Rectal smooth muscle tissue (tissue), 1 donor: ENCODE measurements around the gene GRIK3.

ENCODE experiments used
- H3K27ac ChIP-seq: one replicate; pipeline ENCODE4 v1.7.0; 2013; ENCODE audit warnings: low read depth, low read length, inconsistent platforms
- H3K27me3 ChIP-seq: one replicate; pipeline ENCODE4 v1.7.0; 2013; ENCODE audit warnings: low read length; ENCODE audit not compliant: control insufficient read depth, insufficient read depth
- H3K36me3 ChIP-seq: one replicate; pipeline ENCODE4 v1.7.0; 2013; ENCODE audit warnings: low read length; ENCODE audit not compliant: control insufficient read depth, insufficient read depth
- H3K4me1 ChIP-seq: one replicate; pipeline ENCODE4 v1.7.0; 2013; ENCODE audit warnings: low read length; ENCODE audit not compliant: control insufficient read depth, insufficient read depth
- H3K4me3 ChIP-seq: one replicate; pipeline ENCODE4 v1.7.0; 2013; ENCODE audit warnings: low read length
- H3K9ac ChIP-seq: one replicate; pipeline ENCODE4 v1.7.0; 2013; ENCODE audit warnings: low read length

The GRIK3 gene

DNA sequence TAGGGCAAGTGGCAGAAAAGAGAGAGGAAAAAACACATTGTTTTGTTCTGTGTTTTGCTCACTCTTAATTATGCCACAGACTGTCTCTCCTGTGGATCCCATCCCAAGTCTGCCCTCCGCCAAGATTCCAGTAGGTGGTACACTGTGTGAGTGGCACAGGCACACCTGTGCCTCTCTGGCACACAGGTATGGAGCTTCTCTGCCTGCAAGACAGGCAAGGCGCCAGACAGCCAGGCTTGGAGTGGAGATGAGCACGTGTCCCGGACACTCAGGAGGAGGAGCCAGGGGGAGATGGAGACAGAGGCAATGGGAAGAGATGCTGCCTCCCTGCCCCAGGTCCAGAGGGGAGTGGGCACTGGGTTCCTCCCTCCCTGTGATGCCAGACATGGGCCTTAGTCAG, 6.5 kb upstream of the GRIK3 start:
- no peak overlapping the region for H3K4me3 ChIP-seq
- no peak overlapping the region for H3K27ac ChIP-seq
- H3K27me3 ChIP-seq = peaks cover 19% of the 10 kb centered on the region
- H3K4me1 ChIP-seq = no peaks in the 10 kb centered on the region
- no peaks in the 10 kb centered on the region for H3K36me3 ChIP-seq
- no peak overlapping the region for H3K9ac ChIP-seq

GRCh38 chr1:37040261-37040660, 5.9 kb upstream of the GRIK3 start:
- Histone ChIP-seq H3K27me3 (peaks cover 19% of the 10 kb centered on the region), H3K9ac (no peak overlapping the region), H3K4me1 (no peaks in the 10 kb centered on the region), H3K36me3 (no peaks in the 10 kb centered on the region), H3K27ac (no peak overlapping the region), H3K4me3 (no peak overlapping the region)

GRCh38 chr1:37038227-37039093, 4.1 kb upstream of the GRIK3 start:
- Histone ChIP-seq H3K4me3 (no peak overlapping the region), H3K9ac (no peak overlapping the region), H3K36me3 (no peaks in the 10 kb centered on the region), H3K27ac (no peak overlapping the region), H3K27me3 (peaks cover 22% of the 10 kb centered on the region), H3K4me1 (no peaks in the 10 kb centered on the region)

DNA sequence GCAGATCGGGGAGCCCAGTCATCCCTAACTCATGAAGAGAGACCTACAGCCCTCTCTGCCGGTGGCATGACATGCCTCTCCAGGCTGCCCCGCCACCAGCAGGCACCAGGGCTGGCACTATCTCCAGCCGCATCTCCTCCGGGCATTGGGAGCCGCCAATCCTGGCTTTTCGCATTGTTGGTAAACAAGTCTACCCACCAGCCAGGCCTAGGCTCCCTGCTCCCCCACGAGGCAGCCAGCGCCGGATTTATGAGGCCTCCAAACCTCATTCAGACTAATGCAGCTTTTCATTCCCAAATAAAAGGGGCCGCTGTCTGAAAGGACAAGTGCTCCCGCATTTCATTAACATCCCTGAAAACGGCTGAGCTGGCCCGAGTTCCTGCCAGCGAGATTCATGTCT, 3.4 kb upstream of the GRIK3 start:
- H3K4me1 ChIP-seq = no peaks in the 10 kb centered on the region
- H3K9ac ChIP-seq = no peak overlapping the region
- H3K27me3 ChIP-seq = peaks cover 27% of the 10 kb centered on the region
- H3K27ac ChIP-seq = no peak overlapping the region
- H3K4me3 ChIP-seq = no peak overlapping the region
- no peaks in the 10 kb centered on the region for H3K36me3 ChIP-seq

GRCh38 chr1:37036667-37037053, 2.3 kb upstream of the GRIK3 start:
- Histone ChIP-seq H3K27ac (no peak overlapping the region), H3K27me3 (peaks cover 35% of the 10 kb centered on the region), H3K4me3 (no peak overlapping the region), H3K4me1 (no peaks in the 10 kb centered on the region), H3K9ac (no peak overlapping the region), H3K36me3 (no peaks in the 10 kb centered on the region)

DNA sequence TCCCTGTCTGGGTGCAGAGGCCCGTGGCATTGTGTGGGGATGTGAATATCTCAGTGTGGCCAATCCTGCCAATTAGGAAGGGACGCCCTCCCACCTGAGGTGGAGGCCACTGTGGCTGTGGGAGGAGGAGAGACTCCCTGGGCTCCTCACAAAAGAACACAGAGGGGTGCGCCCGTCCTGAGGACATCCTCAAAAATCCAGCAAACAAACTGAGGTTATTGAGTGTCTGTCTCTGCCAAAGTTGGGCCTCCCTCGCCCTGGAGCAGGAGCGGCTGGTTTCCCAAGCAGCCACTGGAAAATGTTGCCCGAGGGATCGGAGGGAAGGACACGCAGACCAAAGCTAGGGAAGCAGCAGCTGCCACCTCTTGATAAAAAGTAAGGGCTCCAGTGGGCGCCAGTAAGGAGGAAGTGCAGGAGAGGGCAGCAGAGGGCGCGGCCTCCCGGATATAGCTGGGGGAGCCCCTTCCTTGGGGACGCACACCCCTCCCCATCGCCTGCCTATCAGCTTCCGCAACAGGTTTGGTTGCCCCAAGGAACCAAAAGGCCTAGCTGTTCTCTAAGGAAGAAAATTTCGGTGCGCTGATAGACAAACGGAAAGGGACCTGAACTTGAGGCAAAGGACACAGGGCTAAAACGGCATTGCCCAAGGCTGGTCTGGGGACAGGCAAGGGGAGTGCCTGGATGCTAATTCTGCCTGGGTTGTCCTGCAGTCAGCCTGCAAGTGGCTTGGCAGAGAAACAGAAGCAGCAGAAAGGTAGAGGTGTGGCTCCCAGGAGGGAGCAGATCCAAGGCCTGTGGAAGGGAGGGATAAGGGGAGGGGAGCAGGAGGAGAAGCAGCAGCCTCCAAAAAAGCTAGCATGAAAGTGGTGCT, 1.7 kb upstream of the GRIK3 start:
- Histone ChIP-seq H3K4me3 (no peak overlapping the region), H3K27ac (no peak overlapping the region), H3K36me3 (no peaks in the 10 kb centered on the region), H3K27me3 (peaks cover 35% of the 10 kb centered on the region), H3K4me1 (no peaks in the 10 kb centered on the region), H3K9ac (no peak overlapping the region)

- no peak overlapping the region for H3K27ac ChIP-seq
- no peaks in the 10 kb centered on the region for H3K4me1 ChIP-seq
- H3K27me3 ChIP-seq = peaks cover 40% of the 10 kb centered on the region
- H3K36me3 ChIP-seq = no peaks in the 10 kb centered on the region
- no peak overlapping the region for H3K4me3 ChIP-seq
- H3K9ac ChIP-seq = no peak overlapping the region
Observed at GRCh38 chr1:37035014-37035691, 838 bp upstream of the GRIK3 start.

DNA sequence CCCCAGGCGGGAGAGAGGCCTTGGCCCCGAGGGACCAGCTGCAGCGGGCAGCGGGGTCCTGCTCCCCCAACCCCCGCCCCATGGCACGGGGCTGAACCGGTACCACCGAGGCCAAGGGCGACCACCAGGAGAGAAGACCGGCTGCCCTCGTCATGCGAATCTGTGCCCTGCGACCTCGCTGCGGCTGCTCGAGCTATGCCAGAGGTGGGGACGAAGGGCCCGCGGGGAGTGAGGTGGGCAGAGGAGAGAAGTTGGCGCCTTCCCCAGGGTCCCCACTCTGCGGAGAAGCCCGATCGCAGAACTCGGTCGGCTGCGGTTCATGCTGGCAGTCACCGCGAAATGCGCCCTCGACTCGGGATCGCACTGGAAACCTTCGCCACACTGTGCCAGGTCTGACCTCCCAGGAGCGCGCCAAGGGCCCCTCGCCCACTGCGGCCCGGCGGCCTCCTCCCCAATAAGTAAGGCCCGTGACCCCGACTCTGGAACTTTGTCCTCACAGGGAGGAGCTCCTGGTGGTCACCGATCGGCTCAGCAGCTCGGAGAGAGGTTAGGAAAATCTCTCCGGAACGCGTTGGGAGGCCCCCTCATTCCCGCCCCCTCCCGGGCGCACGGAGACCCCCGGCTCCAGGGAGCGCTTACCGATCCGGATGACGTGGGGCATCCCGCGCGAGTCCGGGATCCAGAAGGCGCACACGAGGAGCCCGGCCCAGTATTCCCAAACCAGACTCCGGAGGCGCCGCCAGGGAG, 787 bp downstream of the GRIK3 start:
- no peaks in the 10 kb centered on the region for H3K36me3 ChIP-seq
- H3K9ac ChIP-seq = no peak overlapping the region
- H3K27ac ChIP-seq = no peak overlapping the region
- peaks cover 36% of the 10 kb centered on the region for H3K27me3 ChIP-seq
- no peaks in the 10 kb centered on the region for H3K4me1 ChIP-seq
- peak overlapping the region; percentile 21 for H3K4me3 ChIP-seq

DNA sequence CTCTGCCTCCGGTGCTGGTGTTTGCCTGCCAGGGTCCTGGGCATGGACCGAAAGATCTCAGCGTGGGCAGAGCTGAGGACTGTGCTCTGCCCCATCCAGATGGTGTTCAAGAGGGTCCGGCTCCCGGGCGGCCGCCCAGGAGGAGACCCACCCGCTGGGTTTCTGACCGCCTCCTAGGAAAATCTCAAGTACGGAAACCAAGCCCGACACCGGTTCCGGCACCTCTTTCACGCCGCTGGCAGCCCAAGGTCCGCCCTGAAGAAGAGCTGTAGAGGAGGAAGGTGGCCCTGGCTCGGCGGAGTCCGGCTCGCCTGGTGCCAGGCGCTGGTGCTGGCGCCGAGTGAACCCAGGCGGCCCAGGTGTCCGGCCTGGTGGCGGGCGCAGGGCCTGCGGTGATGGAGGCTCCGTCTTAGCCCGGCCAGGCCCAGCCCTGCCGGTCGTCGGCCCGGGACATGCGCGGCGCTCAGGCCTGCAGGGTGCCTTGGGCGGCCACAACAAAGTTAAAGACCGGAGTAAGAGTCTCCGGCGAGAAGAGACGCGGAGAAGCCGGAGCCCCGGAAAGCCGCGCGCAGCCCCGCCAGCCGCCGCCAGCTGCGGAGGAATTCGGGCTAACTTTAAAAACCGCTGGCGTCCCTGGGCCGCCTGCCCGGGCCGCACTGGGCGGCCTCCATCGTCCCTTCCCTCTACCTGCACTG, 1.5 kb downstream of the GRIK3 start:
- Histone ChIP-seq H3K27me3 (peaks cover 34% of the 10 kb centered on the region), H3K36me3 (no peaks in the 10 kb centered on the region), H3K9ac (no peak overlapping the region), H3K4me3 (peak overlapping the region; percentile 21), H3K27ac (no peak overlapping the region), H3K4me1 (no peaks in the 10 kb centered on the region)

- H3K27ac ChIP-seq = no peak overlapping the region
- no peak overlapping the region for H3K9ac ChIP-seq
- H3K36me3 ChIP-seq = no peaks in the 10 kb centered on the region
- H3K4me3 ChIP-seq = no peak overlapping the region
- H3K27me3 ChIP-seq = peaks cover 34% of the 10 kb centered on the region
- no peaks in the 10 kb centered on the region for H3K4me1 ChIP-seq
Observed at GRCh38 chr1:37031871-37032270, 2.4 kb downstream of the GRIK3 start.

GRCh38 chr1:37031429-37031828, 2.9 kb downstream of the GRIK3 start:
- Histone ChIP-seq H3K9ac (no peak overlapping the region), H3K27ac (no peak overlapping the region), H3K4me3 (no peak overlapping the region), H3K4me1 (no peaks in the 10 kb centered on the region), H3K36me3 (no peaks in the 10 kb centered on the region), H3K27me3 (peaks cover 30% of the 10 kb centered on the region)
